ENCODE measurements around the gene RIPK4. TPM values are rescaled to one million over a fixed set of nuclear protein-coding genes. Genes with fewer than 3 reads are reported as not detected.

Gene RIPK4
- total RNA-seq, 1 experiment from 2014 or later, result 67.4 TPM

DNA sequence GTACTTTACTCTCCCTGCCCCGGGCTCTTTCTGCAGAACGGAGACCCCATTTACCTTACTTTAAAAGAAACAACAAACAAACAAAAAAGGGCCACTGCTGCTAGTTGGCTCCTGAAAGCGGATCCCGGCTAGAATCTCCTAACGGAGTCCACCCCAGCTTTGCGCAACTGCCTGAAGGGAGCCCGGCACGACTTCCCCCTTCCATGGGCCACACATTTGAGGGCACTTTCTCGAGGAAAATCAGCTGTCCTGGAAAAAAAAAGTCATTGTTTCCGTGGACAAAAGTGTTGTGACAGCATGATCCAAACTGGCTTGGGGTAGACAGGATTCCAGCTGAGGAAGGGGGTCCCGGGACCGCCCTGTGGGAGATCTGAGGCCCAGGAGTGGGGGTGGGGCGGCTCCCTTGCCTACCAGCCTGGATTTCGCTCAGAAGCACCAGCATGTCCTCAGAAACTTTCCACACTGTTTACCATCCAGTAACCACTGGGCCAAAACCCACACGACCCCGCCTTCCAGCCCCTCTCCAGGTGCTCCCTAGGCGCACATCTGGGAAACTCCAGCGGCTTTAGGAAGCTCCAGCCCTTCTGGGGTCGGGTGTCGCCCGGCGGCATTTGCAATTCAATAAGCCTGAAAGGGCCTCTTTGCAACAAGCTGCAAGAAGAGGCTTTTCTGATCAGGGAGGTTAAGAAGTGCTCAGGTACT, 4.8 kb downstream of the RIPK4 start:
- Histone ChIP-seq H3K27ac (ENCODE audit: low read length) (peak overlapping the region; percentile 98), H3K4me1 (ENCODE audit: control insufficient read depth, insufficient read depth, low read length) (peaks cover 28% of the 10 kb centered on the region), H3K27me3 (ENCODE audit: control insufficient read depth, insufficient read depth, low read length) (no peaks in the 10 kb centered on the region), H3K4me3 (ENCODE audit: low read depth in 2 of 2, low read length in 2 of 2) (peak overlapping the region; percentile 72 to 91), H3K9me3 (ENCODE audit: control insufficient read depth, insufficient read depth, low read depth, low read length) (no peaks in the 10 kb centered on the region), H3K36me3 (ENCODE audit: control insufficient read depth, insufficient read depth, low read length) (no peaks in the 10 kb centered on the region; the same call in 1 of the 2 replicates)
- intact Hi-C loops (cut with micrococcal nuclease; ENCODE audit: unreplicated experiment) (no loop called here), in situ Hi-C loops (cut with HindIII; ENCODE audit: low pct_unique_long_range_greater_than_20kb, low sequenced_read_pairs) (loop anchor here (25.0 kb wide), 1 partner anchor 150 kb away; no protein-coding TSS in a partner anchor)
- no TSS peak for BruUV-seq (replicated peaks)
- DNase-seq (ENCODE audit: low read depth, low spot score), result no peak
- no peak for ATAC-seq
- CTCF ChIA-PET, result interaction anchor here (1.0 kb wide), 1 partner anchor 150 kb away, joined by 4 read pairs; no protein-coding TSS in a partner anchor
- TF ChIP-seq POLR2AphosphoS5 (IDR thresholded peaks at IDR 0.05; ENCODE audit: low read depth, low read length) (no peak), REST (IDR thresholded peaks at IDR 0.05; ENCODE audit: insufficient read depth in 1 of 2, low read depth in 2 of 2, low read length in 1 of 2) (no peak)
- TF ChIP-seq, protein P1, sequence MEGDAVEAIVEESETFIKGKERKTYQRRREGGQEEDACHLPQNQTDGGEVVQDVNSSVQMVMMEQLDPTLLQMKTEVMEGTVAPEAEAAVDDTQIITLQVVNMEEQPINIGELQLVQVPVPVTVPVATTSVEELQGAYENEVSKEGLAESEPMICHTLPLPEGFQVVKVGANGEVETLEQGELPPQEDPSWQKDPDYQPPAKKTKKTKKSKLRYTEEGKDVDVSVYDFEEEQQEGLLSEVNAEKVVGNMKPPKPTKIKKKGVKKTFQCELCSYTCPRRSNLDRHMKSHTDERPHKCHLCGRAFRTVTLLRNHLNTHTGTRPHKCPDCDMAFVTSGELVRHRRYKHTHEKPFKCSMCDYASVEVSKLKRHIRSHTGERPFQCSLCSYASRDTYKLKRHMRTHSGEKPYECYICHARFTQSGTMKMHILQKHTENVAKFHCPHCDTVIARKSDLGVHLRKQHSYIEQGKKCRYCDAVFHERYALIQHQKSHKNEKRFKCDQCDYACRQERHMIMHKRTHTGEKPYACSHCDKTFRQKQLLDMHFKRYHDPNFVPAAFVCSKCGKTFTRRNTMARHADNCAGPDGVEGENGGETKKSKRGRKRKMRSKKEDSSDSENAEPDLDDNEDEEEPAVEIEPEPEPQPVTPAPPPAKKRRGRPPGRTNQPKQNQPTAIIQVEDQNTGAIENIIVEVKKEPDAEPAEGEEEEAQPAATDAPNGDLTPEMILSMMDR (IDR thresholded peaks at IDR 0.05), result no peak
- POLR2A ChIA-PET, result interaction anchor here (0.6 to 1.5 kb wide), 3 partner anchors 10 to 24 kb away, joined by 3 to 30 read pairs (median 5); no protein-coding TSS in a partner anchor

DNA sequence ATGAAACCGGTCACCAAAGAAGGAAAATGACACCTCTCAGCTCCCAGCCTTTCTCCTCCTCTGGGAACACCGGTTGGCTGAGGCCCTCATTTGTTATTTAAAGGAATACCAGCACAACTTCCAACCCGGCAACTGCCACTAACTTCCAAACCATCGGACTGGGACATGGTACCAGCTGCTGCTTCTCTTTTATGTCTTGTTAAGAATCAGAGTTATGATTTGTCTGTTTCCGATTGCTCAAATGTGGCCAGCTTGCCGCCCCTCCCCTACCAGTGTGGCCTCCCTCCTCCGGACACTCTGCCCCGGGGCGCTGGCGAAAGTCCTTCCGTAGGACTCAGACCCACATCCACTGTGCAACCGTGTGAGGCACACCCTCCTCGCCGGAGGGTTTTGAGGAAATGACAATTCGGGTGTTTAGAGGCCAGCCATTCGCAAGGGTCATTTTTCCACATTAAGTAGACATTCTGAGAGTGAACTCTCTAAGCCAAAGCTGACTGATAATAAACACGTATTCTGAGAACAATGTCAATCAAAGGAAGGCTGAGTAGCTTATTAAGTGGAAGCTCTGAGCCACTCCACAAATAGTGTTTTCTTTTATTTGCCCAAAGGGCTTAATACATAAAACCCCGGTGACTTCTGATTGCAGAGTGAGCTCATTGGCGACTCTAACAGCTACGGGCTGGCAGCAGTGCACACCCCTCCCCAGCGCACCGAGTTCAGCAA, 5.5 kb downstream of the RIPK4 start:
- Histone ChIP-seq H3K27me3 (ENCODE audit: control insufficient read depth, insufficient read depth, low read length) (no peaks in the 10 kb centered on the region), H3K36me3 (ENCODE audit: control insufficient read depth, insufficient read depth, low read length) (no peaks in the 10 kb centered on the region; the same call in 1 of the 2 replicates), H3K9me3 (ENCODE audit: control insufficient read depth, insufficient read depth, low read depth, low read length) (no peaks in the 10 kb centered on the region), H3K4me3 (ENCODE audit: low read depth in 2 of 2, low read length in 2 of 2) (peak overlapping the region; percentile 72 to 91), H3K27ac (ENCODE audit: low read length) (peak overlapping the region; percentile 98), H3K4me1 (ENCODE audit: control insufficient read depth, insufficient read depth, low read length) (peaks cover 35% of the 10 kb centered on the region)
- ATAC-seq (peak; percentile 24), DNase-seq (ENCODE audit: low read depth, low spot score) (no peak)
- CTCF ChIA-PET, result interaction anchor here (0.6 to 1.0 kb wide), 2 partner anchors 55 to 149 kb away, joined by 4 read pairs; no protein-coding TSS in a partner anchor
- in situ Hi-C loops (cut with HindIII; ENCODE audit: low pct_unique_long_range_greater_than_20kb, low sequenced_read_pairs) (loop anchor here (25.0 kb wide), 1 partner anchor 149 kb away; no protein-coding TSS in a partner anchor), intact Hi-C loops (cut with micrococcal nuclease; ENCODE audit: unreplicated experiment) (no loop called here)
- POLR2A ChIA-PET, result interaction anchor here (1.5 kb wide), 1 partner anchor 17 kb away, joined by 30 read pairs; no protein-coding TSS in a partner anchor
- no TSS peak for BruUV-seq (replicated peaks)
- TF ChIP-seq SIN3A (IDR thresholded peaks at IDR 0.05; ENCODE audit: borderline replicate concordance, insufficient read depth, low read depth, low read length) (no peak), REST (IDR thresholded peaks at IDR 0.05; ENCODE audit: insufficient read depth in 1 of 2, low read depth in 2 of 2, low read length in 1 of 2) (no peak), POLR2AphosphoS5 (IDR thresholded peaks at IDR 0.05; ENCODE audit: low read depth, low read length) (no peak), TCF7L2 (IDR thresholded peaks at IDR 0.05; ENCODE audit: low read depth, low read length) (peak; percentile 47; the same call in 1 of the 2 replicates)

All from Panc1 (cell line).